ENCODE results near the gene MAP7D3.

The MAP7D3 gene

GRCh38 chrX:136237074-136237473 is 14.1 kb downstream of the MAP7D3 start:
- Mint-ChIP-seq H3K27ac (no peak overlapping the region), H3K27me3 (ENCODE audit: low read depth, poor library complexity) (no peaks in the 10 kb centered on the region), H3K4me1 (no peaks in the 10 kb centered on the region), H3K9me3 (peaks cover 19% of the 10 kb centered on the region), H3K4me3 (no peak overlapping the region), H3K36me3 (ENCODE audit: low read depth) (peaks cover 32% of the 10 kb centered on the region)
- DNase-seq = no peak
- TF ChIP-seq CTCF (IDR thresholded peaks at IDR 0.05) = no peak

DNA sequence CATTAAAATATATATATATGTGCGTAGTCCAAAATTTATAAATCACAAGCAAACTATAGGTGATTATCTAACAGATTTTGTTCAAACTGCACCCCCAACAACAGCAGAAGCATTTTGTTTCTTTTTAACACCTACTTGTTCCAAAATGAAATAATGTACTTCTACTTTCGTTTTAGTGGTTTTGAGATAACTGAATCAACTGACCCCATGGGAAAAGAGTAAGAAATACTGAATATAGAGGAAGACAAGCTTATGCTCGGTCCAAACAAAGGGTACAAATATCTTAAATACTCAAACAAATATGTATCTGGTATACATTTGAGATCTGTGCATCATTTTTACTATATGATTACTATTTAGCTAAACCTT is 22.4 kb downstream of the MAP7D3 start:
- Mint-ChIP-seq H3K9me3 (peaks cover 25% of the 10 kb centered on the region), H3K36me3 (ENCODE audit: low read depth) (peaks cover 31% of the 10 kb centered on the region), H3K4me3 (no peak overlapping the region), H3K4me1 (no peaks in the 10 kb centered on the region), H3K27ac (no peak overlapping the region), H3K27me3 (ENCODE audit: low read depth, poor library complexity) (no peaks in the 10 kb centered on the region)
- DNase-seq = no peak
- no peak for TF ChIP-seq CTCF (IDR thresholded peaks at IDR 0.05)

GRCh38 chrX:136227948-136228838 is 23.0 kb downstream of the MAP7D3 start:
- Mint-ChIP-seq H3K4me1 (no peaks in the 10 kb centered on the region), H3K9me3 (peaks cover 24% of the 10 kb centered on the region), H3K4me3 (no peak overlapping the region), H3K27ac (no peak overlapping the region), H3K27me3 (ENCODE audit: low read depth, poor library complexity) (no peaks in the 10 kb centered on the region), H3K36me3 (ENCODE audit: low read depth) (peaks cover 31% of the 10 kb centered on the region)
- no peak for DNase-seq
- TF ChIP-seq CTCF (IDR thresholded peaks at IDR 0.05) = no peak

- TF ChIP-seq CTCF (IDR thresholded peaks at IDR 0.05) = no peak
- H3K4me3 Mint-ChIP-seq = no peak overlapping the region
Measured at GRCh38 chrX:136227074-136227473, 24.1 kb downstream of the MAP7D3 start.

DNA sequence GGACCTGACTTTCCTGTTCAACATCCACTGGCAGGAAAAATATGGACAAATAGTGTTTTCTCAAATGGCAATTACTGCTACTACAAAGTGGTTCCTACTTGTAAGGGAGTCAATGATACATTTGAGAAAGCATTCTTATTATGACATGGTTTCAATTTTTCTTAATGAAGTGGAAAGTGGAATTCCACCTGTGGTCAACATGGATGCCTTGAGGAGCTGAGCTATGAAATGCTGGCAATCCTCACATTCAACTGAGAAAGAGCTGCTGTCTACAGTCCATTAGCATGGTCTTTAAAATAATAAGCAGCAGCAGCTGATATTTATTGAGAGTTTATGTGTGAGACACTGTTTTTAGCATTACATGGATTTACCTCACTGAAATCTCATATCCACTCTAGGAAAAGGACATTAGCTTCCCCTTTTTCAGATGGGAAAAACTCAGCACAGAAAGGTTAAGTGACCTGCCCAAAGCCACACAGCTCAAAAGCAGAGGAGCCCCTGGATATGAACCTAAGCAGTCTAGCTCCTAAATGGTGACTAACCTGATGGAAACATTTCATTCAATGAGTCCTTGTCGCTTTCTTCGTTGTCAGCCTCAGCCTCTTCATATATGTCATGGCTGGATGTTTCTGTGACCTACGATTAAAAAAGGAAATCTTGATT is 29.2 kb downstream of the MAP7D3 start:
- peaks cover 30% of the 10 kb centered on the region for H3K36me3 Mint-ChIP-seq (ENCODE audit: low read depth)
- no peak overlapping the region for H3K4me3 Mint-ChIP-seq
- H3K27me3 Mint-ChIP-seq (ENCODE audit: low read depth, poor library complexity) = no peaks in the 10 kb centered on the region
- no peak overlapping the region for H3K27ac Mint-ChIP-seq
- no peak for TF ChIP-seq CTCF (IDR thresholded peaks at IDR 0.05)
- DNase-seq = no peak
- peaks cover 41% of the 10 kb centered on the region for H3K9me3 Mint-ChIP-seq
- no peaks in the 10 kb centered on the region for H3K4me1 Mint-ChIP-seq

More at GRCh38 chrX:136227074-136227473, 24.1 kb downstream of the MAP7D3 start:
- H3K4me1 Mint-ChIP-seq = no peaks in the 10 kb centered on the region
- peaks cover 23% of the 10 kb centered on the region for H3K9me3 Mint-ChIP-seq
- no peak overlapping the region for H3K27ac Mint-ChIP-seq
- no peaks in the 10 kb centered on the region for H3K27me3 Mint-ChIP-seq (ENCODE audit: low read depth, poor library complexity)
- H3K36me3 Mint-ChIP-seq (ENCODE audit: low read depth) = peaks cover 24% of the 10 kb centered on the region
- DNase-seq = no peak

Measured in nephron progenitor cell (in vitro differentiated cells).